GM12878 (cell line): ENCODE results near the gene TEX264. TPM values are rescaled to one million over a fixed set of nuclear protein-coding genes. Genes with fewer than 3 reads are reported as not detected.

Experiments
- ATAC-seq: fragments of 200-7000 bp; cut with Tn5 transposase; 3 replicates; pipeline ENCODE4 v1.9.1; 2020; ENCODE audit warnings: mild to moderate bottlenecking, moderate library complexity
- BruUV-seq: library from RNA; stranded (reverse); fragments of 400-500 nt; replicated peaks from 2 replicates; lab custom pipeline; 2021; lab: Mats Ljungman, UMichigan
- CTCF ChIA-PET: fragments of 300-600 bp; sonication (Branson Sonifier 250); formaldehyde crosslinking; extraction: SDS; loops from one replicate; lab custom pipeline; 2021; ENCODE audit warnings: inconsistent platforms; lab: Yijun Ruan, JAX
- POLR2A ChIA-PET: fragments of 350-600 bp; formaldehyde crosslinking; extraction: SDS; loops from one replicate; lab custom pipeline; 2021; ENCODE audit warnings: inconsistent platforms; lab: Charles Lee
- RAD21 ChIA-PET: fragments of 300-600 bp; sonication (Branson Sonifier 250); formaldehyde crosslinking; loops from one replicate; lab custom pipeline; 2023; ENCODE audit warnings: antibody characterized with exemption; ENCODE audit not compliant: unreplicated experiment; lab: Charles Lee
- SMC1A ChIA-PET: fragments of 300-600 bp; sonication (Branson Sonifier 250); formaldehyde crosslinking; loops from one replicate; lab custom pipeline; 2023; ENCODE audit not compliant: unreplicated experiment, uncharacterized antibody; lab: Charles Lee
- DNase-seq: peaks from one replicate; pipeline ENCODE4 v3.0.0-alpha.2; 2011; ENCODE audit warnings: low read depth, low spot score
- FAIRE-seq: peaks from 3 replicates; lab custom pipeline; 2011; peaks lifted over from hg19 to GRCh38; lab: Jason Lieb, UNC
- H2AFZ ChIP-seq: 2 replicates; pipeline ENCODE4 v1.6.0; 2011; ENCODE audit warnings: low read depth, low read length, control low read depth; ENCODE audit not compliant: control insufficient read depth
- H3K27ac ChIP-seq: 2 replicates; pipeline ENCODE4 v1.5.1; 2011; ENCODE audit warnings: control low read depth; ENCODE audit not compliant: control insufficient read depth, insufficient read depth
- H3K27me3 ChIP-seq, 2 experiments: replicated peaks in 1 of 2; 2 replicates each; pipeline versions ENCODE4 v1.6.0 to v1.6.1; 2011; ENCODE audit warnings: low read length in 1 of 2; ENCODE audit not compliant: control insufficient read depth in 2 of 2, insufficient read depth in 2 of 2
- H3K36me3 ChIP-seq, 2 experiments: 2 replicates each; pipeline ENCODE4 v1.5.1; 2011; ENCODE audit warnings: low read length in 1 of 2; ENCODE audit not compliant: control insufficient read depth in 2 of 2, insufficient read depth in 2 of 2
- H3K4me1 ChIP-seq: 2 replicates; pipeline ENCODE4 v1.6.1; 2011; ENCODE audit warnings: mild to moderate bottlenecking, low read length, moderate library complexity, mixed read lengths; ENCODE audit not compliant: control insufficient read depth, insufficient read depth
- H3K4me2 ChIP-seq: 2 replicates; pipeline ENCODE4 v1.6.0; 2011; ENCODE audit warnings: control low read depth; ENCODE audit not compliant: control insufficient read depth, insufficient read depth
- H3K4me3 ChIP-seq: fragments of 200-600 bp; sonication (generic); 2 replicates; pipeline ENCODE4 v1.5.1; 2016
- H3K79me2 ChIP-seq: 2 replicates; pipeline ENCODE4 v1.6.0; 2011; ENCODE audit warnings: low read length; ENCODE audit not compliant: control insufficient read depth, insufficient read depth
- H3K9ac ChIP-seq: 2 replicates; pipeline ENCODE4 v1.8.0; 2011; ENCODE audit warnings: low read length, control low read depth, mixed read lengths; ENCODE audit not compliant: control insufficient read depth, insufficient read depth
- H3K9me3 ChIP-seq: replicated peaks from 3 replicates; pipeline ENCODE4 v1.5.1; 2011; ENCODE audit warnings: mild to moderate bottlenecking, low read length; ENCODE audit not compliant: control insufficient read depth, insufficient read depth
- H4K20me1 ChIP-seq: 2 replicates; pipeline ENCODE4 v1.6.0; 2011; ENCODE audit not compliant: control insufficient read depth, insufficient read depth
- KAT2A ChIP-seq: conservative IDR thresholded peaks from 2 replicates; pipeline ENCODE4 v1.6.1; 2011; ENCODE audit warnings: low read depth, low read length; ENCODE audit not compliant: control insufficient read depth
- KDM1A ChIP-seq: fragments of 200-600 bp; sonication (generic); IDR thresholded peaks from 2 replicates; pipeline ENCODE4 v1.6.1; 2016; ENCODE audit warnings: borderline replicate concordance
- KLF5 ChIP-seq: fragments of 450-650 bp; IDR thresholded peaks from 2 replicates; pipeline ENCODE4 v1.6.1; 2014; ENCODE audit warnings: mild to moderate bottlenecking; ENCODE audit not compliant: partially characterized antibody
- POLR2AphosphoS2 ChIP-seq: IDR thresholded peaks from 2 replicates; pipeline ENCODE4 v1.6.1; 2011; ENCODE audit warnings: low read depth, mild to moderate bottlenecking, low read length, improper control_type of control experiment, moderate library complexity
- RAD21 ChIP-seq: IDR thresholded peaks from 2 replicates; pipeline ENCODE4 v1.6.1; 2011; ENCODE audit warnings: mild to moderate bottlenecking, low read depth, low read length, moderate library complexity; ENCODE audit not compliant: insufficient read depth
- TCF12 ChIP-seq: IDR thresholded peaks from 2 replicates; pipeline ENCODE4 v1.6.1; 2011; ENCODE audit warnings: low read depth, mild to moderate bottlenecking, low read length
- TCF3 ChIP-seq: IDR thresholded peaks from 2 replicates; pipeline ENCODE4 v1.6.1; 2012; ENCODE audit warnings: low read depth, mild to moderate bottlenecking, low read length, borderline replicate concordance; ENCODE audit not compliant: insufficient read depth
- ZBTB40 ChIP-seq: fragments of 450-650 bp; IDR thresholded peaks from 2 replicates; pipeline ENCODE4 v1.6.1; 2016; ENCODE audit warnings: mild to moderate bottlenecking, moderate library complexity, borderline replicate concordance
- ZNF207 ChIP-seq: fragments of 450-650 bp; IDR thresholded peaks from 2 replicates; pipeline ENCODE4 v1.6.1; 2014; ENCODE audit warnings: antibody characterized with exemption, mild to moderate bottlenecking, borderline replicate concordance
- WGBS: methylation state at CpG from one replicate; pipeline ENCODE4 v1.1.6; 2016; ENCODE audit warnings: low lambda C conversion rate; ENCODE audit not compliant: insufficient replicate concordance, insufficient coverage; ENCODE audit errors: missing lambda C conversion rate; 5-methylcytosine and 5-hydroxymethylcytosine counted together
- in situ Hi-C: fragments of 300-500 bp; cut with MboI; formaldehyde crosslinking; loops from 9 replicates; pipeline ENCODE4 v1.14.3; 2018; ENCODE audit warnings: mixed read lengths
- intact Hi-C: fragments of 100-400 bp; cut with micrococcal nuclease; formaldehyde crosslinking; loops from one replicate; pipeline ENCODE4 v1.14.2; 2022; ENCODE audit not compliant: unreplicated experiment
- polyA plus RNA-seq, 11 experiments: library from polyadenylated mRNA; depleted of rRNA in 4 of 11; unstranded in 6 of 11; stranded (reverse) in 5 of 11; fragments of >200 nt; fragmentation: Nextera tagmentation in 4 of 11; fragmentation: Illumina TruSeq in 1 of 11; extraction: Ambion mirVana in 4 of 11; extraction: Trizol in 1 of 11; gene quantifications; 1 replicate in 1 of 11; 2 replicates in 10 of 11; pipeline versions ENCODE4 v1.2.1 to v1.2.3, GENCODE V29; 2011 to 2016; ENCODE audit warnings: inconsistent platforms in 2 of 11, missing spikeins in 2 of 11, low read depth in 1 of 11
- total RNA-seq, 4 experiments: library from RNA; depleted of rRNA in 3 of 4; stranded (reverse); fragments of >200 nt in 3 of 4; fragmentation: Illumina TruSeq in 1 of 4; extraction: Trizol in 1 of 4; gene quantifications; 2 replicates each; pipeline versions ENCODE4 v1.2.1 to v1.2.3, GENCODE V29; 2013 to 2021
- TF ChIP-seq, protein P1 (sequence below): IDR thresholded peaks from 2 replicates; pipeline ENCODE4 v1.6.1; 2012; ENCODE audit warnings: mild to moderate bottlenecking, low read depth, low read length
- TF ChIP-seq, protein P2 (sequence below): fragments of 450-650 bp; IDR thresholded peaks from 2 replicates; pipeline ENCODE4 v1.6.1; 2017; ENCODE audit warnings: mild to moderate bottlenecking, low read depth, inconsistent platforms; ENCODE audit not compliant: poor library complexity, severe bottlenecking

Gene TEX264
- total and polyA plus RNA-seq, 10 of the 15 experiments (the other 5 are each of a cell fraction or from before 2014, with no cell fraction given), result 3.6 to 63.0 (median 52.4) TPM

DNA sequence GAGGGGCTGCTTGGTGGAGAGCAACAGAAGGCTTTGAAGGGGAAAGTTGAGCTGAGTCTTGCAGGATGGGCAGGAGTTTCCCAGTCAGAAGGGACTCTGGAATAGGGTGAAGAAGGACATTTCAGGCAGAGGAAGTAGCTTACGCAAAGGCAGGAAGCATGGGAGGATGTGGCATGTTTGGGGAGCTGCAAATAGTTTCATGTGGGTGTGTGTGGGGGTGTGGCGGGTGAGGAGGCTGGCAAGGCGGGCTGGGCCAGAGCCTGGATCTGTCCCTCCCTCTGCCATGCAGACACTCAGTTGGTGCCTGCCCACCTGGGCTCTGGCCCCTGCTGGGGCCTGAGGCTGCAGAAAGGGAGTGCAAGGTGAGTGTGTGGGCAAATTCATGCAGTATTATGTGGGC is 10.4 kb downstream of the TEX264 start (continued):
- TF ChIP-seq, protein P1, sequence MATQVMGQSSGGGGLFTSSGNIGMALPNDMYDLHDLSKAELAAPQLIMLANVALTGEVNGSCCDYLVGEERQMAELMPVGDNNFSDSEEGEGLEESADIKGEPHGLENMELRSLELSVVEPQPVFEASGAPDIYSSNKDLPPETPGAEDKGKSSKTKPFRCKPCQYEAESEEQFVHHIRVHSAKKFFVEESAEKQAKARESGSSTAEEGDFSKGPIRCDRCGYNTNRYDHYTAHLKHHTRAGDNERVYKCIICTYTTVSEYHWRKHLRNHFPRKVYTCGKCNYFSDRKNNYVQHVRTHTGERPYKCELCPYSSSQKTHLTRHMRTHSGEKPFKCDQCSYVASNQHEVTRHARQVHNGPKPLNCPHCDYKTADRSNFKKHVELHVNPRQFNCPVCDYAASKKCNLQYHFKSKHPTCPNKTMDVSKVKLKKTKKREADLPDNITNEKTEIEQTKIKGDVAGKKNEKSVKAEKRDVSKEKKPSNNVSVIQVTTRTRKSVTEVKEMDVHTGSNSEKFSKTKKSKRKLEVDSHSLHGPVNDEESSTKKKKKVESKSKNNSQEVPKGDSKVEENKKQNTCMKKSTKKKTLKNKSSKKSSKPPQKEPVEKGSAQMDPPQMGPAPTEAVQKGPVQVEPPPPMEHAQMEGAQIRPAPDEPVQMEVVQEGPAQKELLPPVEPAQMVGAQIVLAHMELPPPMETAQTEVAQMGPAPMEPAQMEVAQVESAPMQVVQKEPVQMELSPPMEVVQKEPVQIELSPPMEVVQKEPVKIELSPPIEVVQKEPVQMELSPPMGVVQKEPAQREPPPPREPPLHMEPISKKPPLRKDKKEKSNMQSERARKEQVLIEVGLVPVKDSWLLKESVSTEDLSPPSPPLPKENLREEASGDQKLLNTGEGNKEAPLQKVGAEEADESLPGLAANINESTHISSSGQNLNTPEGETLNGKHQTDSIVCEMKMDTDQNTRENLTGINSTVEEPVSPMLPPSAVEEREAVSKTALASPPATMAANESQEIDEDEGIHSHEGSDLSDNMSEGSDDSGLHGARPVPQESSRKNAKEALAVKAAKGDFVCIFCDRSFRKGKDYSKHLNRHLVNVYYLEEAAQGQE, result no peak
- TF ChIP-seq TCF12 (no peak), ZNF207 (no peak)

DNA sequence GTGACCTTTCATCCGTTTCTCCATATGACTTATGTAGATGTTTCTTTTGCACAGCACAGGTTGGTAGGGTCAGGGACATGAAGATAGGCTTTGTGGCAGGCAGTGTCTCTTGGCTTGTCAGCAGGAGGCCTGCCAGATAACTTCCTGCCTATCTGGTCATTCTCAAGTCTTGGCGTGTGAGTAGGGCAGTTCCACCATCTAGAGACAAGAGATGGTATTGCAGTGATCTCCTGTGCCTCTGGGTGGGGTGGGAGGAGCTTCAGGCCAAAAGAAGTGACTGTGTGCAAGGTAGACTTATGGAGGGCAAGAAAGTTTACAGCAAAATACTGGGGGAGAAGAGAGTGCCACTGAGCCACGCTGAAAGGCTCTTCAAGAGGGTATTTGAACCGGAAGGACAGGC is 11.0 kb downstream of the TEX264 start:
- intact Hi-C loops (loop anchor here (1.0 to 5.0 kb wide), 6 partner anchors 13 to 1065 kb away; partner anchors contain the start of genes MAPKAPK3 and RBM15B), in situ Hi-C loops (loop anchor here (5.0 to 25.0 kb wide), 3 partner anchors 180 to 1070 kb away; partner anchors contain the start of genes CISH, DCAF1, MANF and MAPKAPK3)
- BruUV-seq, result no TSS peak
- ChIA-PET SMC1A (interaction anchor here (0.5 to 5.2 kb wide), 21 partner anchors 8 to 293 kb away, joined by 3 to 113 read pairs (median 3); partner anchors contain the start of genes DCAF1, PARP3, RRP9 and TEX264), RAD21 (interaction anchor here (0.6 to 6.4 kb wide), 18 partner anchors 11 to 472 kb away, joined by 3 to 182 read pairs (median 4); partner anchors contain the start of genes DCAF1, POC1A and TEX264), POLR2A (interaction anchor here (0.7 to 3.8 kb wide), 6 partner anchors 8 to 182 kb away, joined by 3 to 36 read pairs (median 11); partner anchors contain the start of gene DCAF1), CTCF (interaction anchor here (0.5 to 11.7 kb wide), 35 partner anchors 9 to 1447 kb away, joined by 3 to 243 read pairs (median 4); partner anchors contain the start of genes C3orf18, DCAF1, MANF and PARP3)
- no peaks in the 10 kb centered on the region for H3K9me3 ChIP-seq
- peak; percentile 81 for DNase-seq
- no peaks in the 10 kb centered on the region for H3K27me3 ChIP-seq
- peak overlapping the region; percentile 68 for H3K4me2 ChIP-seq
- FAIRE-seq, result peak; percentile 94
- ATAC-seq, result peak; percentile 89
- peaks cover 38% of the 10 kb centered on the region for H3K4me1 ChIP-seq
- no peaks in the 10 kb centered on the region for H4K20me1 ChIP-seq
- peak overlapping the region; percentile 15; the same call in 1 of the 2 replicates for H3K9ac ChIP-seq
- peaks cover 9% of the 10 kb centered on the region for H3K79me2 ChIP-seq
- peaks cover 12 to 23% of the 10 kb centered on the region in 2 experiments; a peak in 3 of 4 replicates for H3K36me3 ChIP-seq
- peak overlapping the region; percentile 51 for H3K27ac ChIP-seq
- H2AFZ ChIP-seq, result no peak overlapping the region
- H3K4me3 ChIP-seq, result no peak overlapping the region
- WGBS, result 0% methylated on average over 4 of the region's 4 CpGs
- TF ChIP-seq KAT2A, result no peak
- no peak for TF ChIP-seq ZBTB40
- no peak for TF ChIP-seq POLR2AphosphoS2
- no peak for TF ChIP-seq KDM1A
- TF ChIP-seq, protein P2, sequence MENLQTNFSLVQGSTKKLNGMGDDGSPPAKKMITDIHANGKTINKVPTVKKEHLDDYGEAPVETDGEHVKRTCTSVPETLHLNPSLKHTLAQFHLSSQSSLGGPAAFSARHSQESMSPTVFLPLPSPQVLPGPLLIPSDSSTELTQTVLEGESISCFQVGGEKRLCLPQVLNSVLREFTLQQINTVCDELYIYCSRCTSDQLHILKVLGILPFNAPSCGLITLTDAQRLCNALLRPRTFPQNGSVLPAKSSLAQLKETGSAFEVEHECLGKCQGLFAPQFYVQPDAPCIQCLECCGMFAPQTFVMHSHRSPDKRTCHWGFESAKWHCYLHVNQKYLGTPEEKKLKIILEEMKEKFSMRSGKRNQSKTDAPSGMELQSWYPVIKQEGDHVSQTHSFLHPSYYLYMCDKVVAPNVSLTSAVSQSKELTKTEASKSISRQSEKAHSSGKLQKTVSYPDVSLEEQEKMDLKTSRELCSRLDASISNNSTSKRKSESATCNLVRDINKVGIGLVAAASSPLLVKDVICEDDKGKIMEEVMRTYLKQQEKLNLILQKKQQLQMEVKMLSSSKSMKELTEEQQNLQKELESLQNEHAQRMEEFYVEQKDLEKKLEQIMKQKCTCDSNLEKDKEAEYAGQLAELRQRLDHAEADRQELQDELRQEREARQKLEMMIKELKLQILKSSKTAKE, result no peak
- TF ChIP-seq KLF5, result no peak
- no peak for TF ChIP-seq TCF3
- TF ChIP-seq RAD21, result peak; percentile 93
